WTC11 (cell line): ENCODE measurements around the gene APMAP. TPM values are rescaled to one million over a fixed set of nuclear protein-coding genes. Genes with fewer than 3 reads are reported as not detected.

Experiments
- ATAC-seq: fragments of 200-7000 bp; cut with Tn5 transposase; 2 replicates; pipeline ENCODE4 v1.10.0; 2021; ENCODE audit warnings: mild to moderate bottlenecking, moderate library complexity
- CTCF ChIA-PET: fragments of 300-600 bp; sonication (Branson Sonifier 250); formaldehyde crosslinking; loops from one replicate; lab custom pipeline; 2021; ENCODE audit warnings: antibody characterized with exemption; lab: Charles Lee
- POLR2A ChIA-PET: fragments of 350-600 bp; sonication (Branson Sonifier 250); formaldehyde crosslinking; loops from one replicate; lab custom pipeline; 2021; ENCODE audit warnings: antibody characterized with exemption; lab: Charles Lee
- DNase-seq: peaks from one replicate; pipeline ENCODE4 v3.0.0; 2021; ENCODE audit warnings: low spot score
- H3K27ac Mint-ChIP-seq: 2 replicates; pipeline ENCODE4 v1.8.0; 2021; ENCODE audit warnings: mixed read lengths
- H3K27me3 Mint-ChIP-seq: 2 replicates; pipeline ENCODE4 v1.8.0; 2021; ENCODE audit warnings: low read depth, mild to moderate bottlenecking, moderate library complexity, mixed read lengths
- H3K36me3 Mint-ChIP-seq: 2 replicates; pipeline ENCODE4 v1.8.0; 2021; ENCODE audit warnings: mixed read lengths
- H3K4me1 Mint-ChIP-seq: 2 replicates; pipeline ENCODE4 v1.8.0; 2022; ENCODE audit warnings: mixed read lengths
- H3K4me3 Mint-ChIP-seq: 2 replicates; pipeline ENCODE4 v1.8.0; 2021; ENCODE audit warnings: mild to moderate bottlenecking, moderate library complexity, mixed read lengths
- H3K9me3 Mint-ChIP-seq: 2 replicates; pipeline ENCODE4 v1.8.0; 2021; ENCODE audit warnings: mixed read lengths
- ATF1 ChIP-seq: sonication (generic); formaldehyde crosslinking; IDR thresholded peaks from 2 replicates; pipeline ENCODE4 v1.8.1; 2023; ENCODE audit warnings: mild to moderate bottlenecking, moderate library complexity, missing genetic modification reagents
- CBFB ChIP-seq: sonication (generic); formaldehyde crosslinking; IDR thresholded peaks from 2 replicates; pipeline ENCODE4 v1.8.1; 2022; ENCODE audit warnings: mild to moderate bottlenecking, low read depth, missing genetic modification reagents
- ETV6 ChIP-seq: sonication (generic); formaldehyde crosslinking; IDR thresholded peaks from 2 replicates; pipeline ENCODE4 v1.8.1; 2022; ENCODE audit warnings: mild to moderate bottlenecking, missing genetic modification reagents
- FOXK1 ChIP-seq: sonication (generic); formaldehyde crosslinking; IDR thresholded peaks from 2 replicates; pipeline ENCODE4 v1.8.0; 2022; ENCODE audit warnings: mild to moderate bottlenecking, moderate library complexity, missing genetic modification reagents
- GRHL2 ChIP-seq: fragments of 250-450 bp; sonication (Bioruptor Pico); IDR thresholded peaks from 2 replicates; pipeline ENCODE4 v1.8.0; 2022; ENCODE audit warnings: mild to moderate bottlenecking, moderate library complexity; ENCODE audit not compliant: insufficient replicate concordance, severe bottlenecking
- JAZF1 ChIP-seq: fragments of 250-450 bp; sonication (Bioruptor Pico); IDR thresholded peaks from 2 replicates; pipeline ENCODE4 v1.9.0; 2021; ENCODE audit warnings: moderate library complexity, mild to moderate bottlenecking, inconsistent platforms
- JUN ChIP-seq: sonication (generic); formaldehyde crosslinking; IDR thresholded peaks from 2 replicates; pipeline ENCODE4 v1.8.0; 2023; ENCODE audit warnings: mild to moderate bottlenecking, missing genetic modification reagents
- NFATC4 ChIP-seq: fragments of 250-450 bp; sonication (Bioruptor Pico); IDR thresholded peaks from 2 replicates; pipeline ENCODE4 v1.9.0; 2021; ENCODE audit warnings: mild to moderate bottlenecking
- RORB ChIP-seq: fragments of 250-450 bp; sonication (Bioruptor Pico); IDR thresholded peaks from 2 replicates; pipeline ENCODE4 v1.9.0; 2021; ENCODE audit warnings: mild to moderate bottlenecking
- SP1 ChIP-seq: sonication (generic); formaldehyde crosslinking; conservative IDR thresholded peaks from 2 replicates; pipeline ENCODE4 v1.8.1; 2022; ENCODE audit warnings: missing genetic modification reagents
- ZBTB21 ChIP-seq: sonication (generic); formaldehyde crosslinking; IDR thresholded peaks from 2 replicates; pipeline ENCODE4 v1.8.1; 2023; ENCODE audit warnings: mild to moderate bottlenecking, missing genetic modification reagents, borderline replicate concordance
- ZNF138 ChIP-seq: sonication (generic); formaldehyde crosslinking; conservative IDR thresholded peaks from 2 replicates; pipeline ENCODE4 v1.8.1; 2022; ENCODE audit warnings: mild to moderate bottlenecking, moderate library complexity, missing genetic modification reagents
- ZNF263 ChIP-seq: sonication (generic); formaldehyde crosslinking; IDR thresholded peaks from 2 replicates; pipeline ENCODE4 v1.8.1; 2022; ENCODE audit warnings: low read depth, mild to moderate bottlenecking, moderate library complexity, missing genetic modification reagents
- total RNA-seq: library from RNA; stranded (reverse); gene quantifications from 3 replicates; pipeline ENCODE4 v1.2.3, GENCODE V29; 2021
- TF ChIP-seq, protein P1 (sequence below): sonication (generic); formaldehyde crosslinking; IDR thresholded peaks from 2 replicates; pipeline ENCODE4 v1.8.0; 2023; ENCODE audit warnings: missing genetic modification reagents, mild to moderate bottlenecking, borderline replicate concordance
- TF ChIP-seq, protein P2 (sequence below): sonication (generic); formaldehyde crosslinking; conservative IDR thresholded peaks from 2 replicates; pipeline ENCODE4 v1.8.1; 2023; ENCODE audit warnings: mild to moderate bottlenecking, low read depth, missing genetic modification reagents, moderate library complexity
- TF ChIP-seq, protein P3 (sequence below): sonication (generic); formaldehyde crosslinking; IDR thresholded peaks from 2 replicates; pipeline ENCODE4 v1.8.1; 2023; ENCODE audit warnings: mild to moderate bottlenecking, missing genetic modification reagents, borderline replicate concordance
- TF ChIP-seq, protein P4 (sequence below): sonication (generic); formaldehyde crosslinking; IDR thresholded peaks from 2 replicates; pipeline ENCODE4 v1.8.1; 2023; ENCODE audit warnings: mild to moderate bottlenecking, missing genetic modification reagents

The APMAP gene
- total RNA-seq, 1 experiment from 2014 or later = 55.3 TPM

DNA sequence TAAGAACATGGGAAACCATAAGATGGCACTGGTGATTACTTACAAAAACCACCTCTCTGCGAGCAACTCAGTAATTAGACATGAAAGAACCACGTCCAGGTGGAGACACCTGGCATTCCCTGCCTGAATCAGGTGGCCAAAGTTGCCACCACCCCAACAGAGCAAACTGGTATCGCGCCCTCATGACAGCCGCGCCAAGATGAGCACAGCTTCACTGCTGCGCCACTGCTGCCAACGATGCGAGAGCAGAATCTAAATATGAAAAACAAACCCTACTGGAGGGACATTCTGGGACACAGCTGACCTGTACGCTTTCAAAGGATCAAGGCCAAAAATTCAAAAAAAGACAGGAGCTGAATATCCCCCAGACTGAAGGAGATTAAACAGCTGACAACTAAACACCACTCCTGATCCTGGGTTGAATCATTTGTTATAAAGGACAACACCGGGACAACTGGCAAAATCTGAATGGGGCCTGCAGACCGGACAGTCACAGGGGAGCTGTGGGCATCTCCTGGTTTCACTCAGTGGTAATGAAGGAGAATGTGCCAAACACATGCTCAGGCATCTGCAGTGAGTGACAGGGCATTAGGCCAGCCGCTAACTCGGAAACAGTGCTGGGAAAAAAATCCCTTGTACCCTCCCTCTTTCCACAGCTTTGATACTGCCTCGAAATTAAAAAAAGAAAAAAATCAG is 26.1 kb downstream of the APMAP start (continued):
- no peak for TF ChIP-seq ETV6 (CRISPR knock-in tag)
- TF ChIP-seq NFATC4 = no peak
- no peak for TF ChIP-seq ZNF263 (CRISPR knock-in tag)
- TF ChIP-seq RORB (CRISPR knock-in tag) = no peak
- TF ChIP-seq, protein P1, sequence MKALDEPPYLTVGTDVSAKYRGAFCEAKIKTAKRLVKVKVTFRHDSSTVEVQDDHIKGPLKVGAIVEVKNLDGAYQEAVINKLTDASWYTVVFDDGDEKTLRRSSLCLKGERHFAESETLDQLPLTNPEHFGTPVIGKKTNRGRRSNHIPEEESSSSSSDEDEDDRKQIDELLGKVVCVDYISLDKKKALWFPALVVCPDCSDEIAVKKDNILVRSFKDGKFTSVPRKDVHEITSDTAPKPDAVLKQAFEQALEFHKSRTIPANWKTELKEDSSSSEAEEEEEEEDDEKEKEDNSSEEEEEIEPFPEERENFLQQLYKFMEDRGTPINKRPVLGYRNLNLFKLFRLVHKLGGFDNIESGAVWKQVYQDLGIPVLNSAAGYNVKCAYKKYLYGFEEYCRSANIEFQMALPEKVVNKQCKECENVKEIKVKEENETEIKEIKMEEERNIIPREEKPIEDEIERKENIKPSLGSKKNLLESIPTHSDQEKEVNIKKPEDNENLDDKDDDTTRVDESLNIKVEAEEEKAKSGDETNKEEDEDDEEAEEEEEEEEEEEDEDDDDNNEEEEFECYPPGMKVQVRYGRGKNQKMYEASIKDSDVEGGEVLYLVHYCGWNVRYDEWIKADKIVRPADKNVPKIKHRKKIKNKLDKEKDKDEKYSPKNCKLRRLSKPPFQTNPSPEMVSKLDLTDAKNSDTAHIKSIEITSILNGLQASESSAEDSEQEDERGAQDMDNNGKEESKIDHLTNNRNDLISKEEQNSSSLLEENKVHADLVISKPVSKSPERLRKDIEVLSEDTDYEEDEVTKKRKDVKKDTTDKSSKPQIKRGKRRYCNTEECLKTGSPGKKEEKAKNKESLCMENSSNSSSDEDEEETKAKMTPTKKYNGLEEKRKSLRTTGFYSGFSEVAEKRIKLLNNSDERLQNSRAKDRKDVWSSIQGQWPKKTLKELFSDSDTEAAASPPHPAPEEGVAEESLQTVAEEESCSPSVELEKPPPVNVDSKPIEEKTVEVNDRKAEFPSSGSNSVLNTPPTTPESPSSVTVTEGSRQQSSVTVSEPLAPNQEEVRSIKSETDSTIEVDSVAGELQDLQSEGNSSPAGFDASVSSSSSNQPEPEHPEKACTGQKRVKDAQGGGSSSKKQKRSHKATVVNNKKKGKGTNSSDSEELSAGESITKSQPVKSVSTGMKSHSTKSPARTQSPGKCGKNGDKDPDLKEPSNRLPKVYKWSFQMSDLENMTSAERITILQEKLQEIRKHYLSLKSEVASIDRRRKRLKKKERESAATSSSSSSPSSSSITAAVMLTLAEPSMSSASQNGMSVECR (CRISPR knock-in tag) = no peak
- TF ChIP-seq FOXK1 (CRISPR knock-in tag) = no peak
- TF ChIP-seq, protein P2, sequence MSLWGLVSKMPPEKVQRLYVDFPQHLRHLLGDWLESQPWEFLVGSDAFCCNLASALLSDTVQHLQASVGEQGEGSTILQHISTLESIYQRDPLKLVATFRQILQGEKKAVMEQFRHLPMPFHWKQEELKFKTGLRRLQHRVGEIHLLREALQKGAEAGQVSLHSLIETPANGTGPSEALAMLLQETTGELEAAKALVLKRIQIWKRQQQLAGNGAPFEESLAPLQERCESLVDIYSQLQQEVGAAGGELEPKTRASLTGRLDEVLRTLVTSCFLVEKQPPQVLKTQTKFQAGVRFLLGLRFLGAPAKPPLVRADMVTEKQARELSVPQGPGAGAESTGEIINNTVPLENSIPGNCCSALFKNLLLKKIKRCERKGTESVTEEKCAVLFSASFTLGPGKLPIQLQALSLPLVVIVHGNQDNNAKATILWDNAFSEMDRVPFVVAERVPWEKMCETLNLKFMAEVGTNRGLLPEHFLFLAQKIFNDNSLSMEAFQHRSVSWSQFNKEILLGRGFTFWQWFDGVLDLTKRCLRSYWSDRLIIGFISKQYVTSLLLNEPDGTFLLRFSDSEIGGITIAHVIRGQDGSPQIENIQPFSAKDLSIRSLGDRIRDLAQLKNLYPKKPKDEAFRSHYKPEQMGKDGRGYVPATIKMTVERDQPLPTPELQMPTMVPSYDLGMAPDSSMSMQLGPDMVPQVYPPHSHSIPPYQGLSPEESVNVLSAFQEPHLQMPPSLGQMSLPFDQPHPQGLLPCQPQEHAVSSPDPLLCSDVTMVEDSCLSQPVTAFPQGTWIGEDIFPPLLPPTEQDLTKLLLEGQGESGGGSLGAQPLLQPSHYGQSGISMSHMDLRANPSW = no peak
- no peak for TF ChIP-seq GRHL2
- TF ChIP-seq, protein P3, sequence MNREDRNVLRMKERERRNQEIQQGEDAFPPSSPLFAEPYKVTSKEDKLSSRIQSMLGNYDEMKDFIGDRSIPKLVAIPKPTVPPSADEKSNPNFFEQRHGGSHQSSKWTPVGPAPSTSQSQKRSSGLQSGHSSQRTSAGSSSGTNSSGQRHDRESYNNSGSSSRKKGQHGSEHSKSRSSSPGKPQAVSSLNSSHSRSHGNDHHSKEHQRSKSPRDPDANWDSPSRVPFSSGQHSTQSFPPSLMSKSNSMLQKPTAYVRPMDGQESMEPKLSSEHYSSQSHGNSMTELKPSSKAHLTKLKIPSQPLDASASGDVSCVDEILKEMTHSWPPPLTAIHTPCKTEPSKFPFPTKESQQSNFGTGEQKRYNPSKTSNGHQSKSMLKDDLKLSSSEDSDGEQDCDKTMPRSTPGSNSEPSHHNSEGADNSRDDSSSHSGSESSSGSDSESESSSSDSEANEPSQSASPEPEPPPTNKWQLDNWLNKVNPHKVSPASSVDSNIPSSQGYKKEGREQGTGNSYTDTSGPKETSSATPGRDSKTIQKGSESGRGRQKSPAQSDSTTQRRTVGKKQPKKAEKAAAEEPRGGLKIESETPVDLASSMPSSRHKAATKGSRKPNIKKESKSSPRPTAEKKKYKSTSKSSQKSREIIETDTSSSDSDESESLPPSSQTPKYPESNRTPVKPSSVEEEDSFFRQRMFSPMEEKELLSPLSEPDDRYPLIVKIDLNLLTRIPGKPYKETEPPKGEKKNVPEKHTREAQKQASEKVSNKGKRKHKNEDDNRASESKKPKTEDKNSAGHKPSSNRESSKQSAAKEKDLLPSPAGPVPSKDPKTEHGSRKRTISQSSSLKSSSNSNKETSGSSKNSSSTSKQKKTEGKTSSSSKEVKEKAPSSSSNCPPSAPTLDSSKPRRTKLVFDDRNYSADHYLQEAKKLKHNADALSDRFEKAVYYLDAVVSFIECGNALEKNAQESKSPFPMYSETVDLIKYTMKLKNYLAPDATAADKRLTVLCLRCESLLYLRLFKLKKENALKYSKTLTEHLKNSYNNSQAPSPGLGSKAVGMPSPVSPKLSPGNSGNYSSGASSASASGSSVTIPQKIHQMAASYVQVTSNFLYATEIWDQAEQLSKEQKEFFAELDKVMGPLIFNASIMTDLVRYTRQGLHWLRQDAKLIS (CRISPR knock-in tag) = no peak
- no peak for TF ChIP-seq SP1 (CRISPR knock-in tag)

DNA sequence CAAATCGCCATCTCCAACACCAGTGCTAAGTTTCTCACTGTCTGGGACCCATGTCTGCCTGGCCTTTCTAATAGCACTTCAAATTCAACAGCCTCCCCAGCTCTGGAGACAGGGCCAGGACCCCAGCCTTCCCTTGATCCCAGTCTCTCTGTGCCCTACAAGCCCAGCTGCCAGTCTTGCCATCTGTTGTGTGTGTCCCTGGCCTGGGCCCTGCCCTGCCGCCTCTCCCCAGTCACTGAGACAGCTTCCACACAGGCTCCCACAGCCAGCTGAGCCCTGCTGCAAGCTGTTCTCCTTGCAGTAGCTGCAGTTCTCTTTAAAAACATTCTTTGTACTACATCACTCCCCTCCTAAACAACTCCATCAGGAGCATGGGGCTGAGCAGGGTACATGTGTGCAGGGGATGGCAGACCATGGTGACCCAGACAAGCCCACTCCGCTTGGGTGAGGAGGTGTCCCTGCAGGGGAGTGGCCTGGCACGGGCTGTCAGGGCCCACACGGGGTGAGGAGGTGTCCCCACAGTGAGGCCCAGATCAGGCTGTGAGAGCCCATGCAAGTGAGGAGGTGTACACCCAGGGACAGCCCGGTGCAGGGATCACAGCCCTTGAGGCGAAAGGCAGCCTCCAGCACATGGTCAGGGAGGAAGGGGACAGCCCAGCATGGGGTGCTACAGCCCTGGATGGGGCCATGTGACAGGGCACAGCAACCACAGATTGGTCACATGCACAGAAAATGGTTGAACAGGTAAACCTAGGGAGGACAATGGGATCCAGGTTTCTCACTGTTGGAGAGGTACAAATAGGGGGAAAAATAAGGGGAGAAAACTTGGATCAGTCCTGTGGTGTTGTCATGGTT is 27.3 kb downstream of the APMAP start:
- Mint-ChIP-seq H3K4me1 (no peaks in the 10 kb centered on the region), H3K36me3 (peaks cover 48% of the 10 kb centered on the region), H3K4me3 (no peak overlapping the region), H3K27me3 (no peaks in the 10 kb centered on the region), H3K9me3 (no peaks in the 10 kb centered on the region), H3K27ac (no peak overlapping the region; the same call in 1 of the 2 replicates)
- ChIA-PET CTCF (no interaction called here), POLR2A (no interaction called here)
- ATAC-seq = no peak
- no peak for DNase-seq
- TF ChIP-seq RORB (CRISPR knock-in tag) (no peak), JUN (CRISPR knock-in tag) (no peak), JAZF1 (CRISPR knock-in tag) (no peak), ZNF138 (CRISPR knock-in tag) (no peak), FOXK1 (CRISPR knock-in tag) (no peak), ZBTB21 (CRISPR knock-in tag) (no peak), ATF1 (CRISPR knock-in tag) (no peak), CBFB (CRISPR knock-in tag) (no peak), SP1 (CRISPR knock-in tag) (no peak), GRHL2 (no peak)
- TF ChIP-seq, protein P2 = no peak
- TF ChIP-seq, protein P4, sequence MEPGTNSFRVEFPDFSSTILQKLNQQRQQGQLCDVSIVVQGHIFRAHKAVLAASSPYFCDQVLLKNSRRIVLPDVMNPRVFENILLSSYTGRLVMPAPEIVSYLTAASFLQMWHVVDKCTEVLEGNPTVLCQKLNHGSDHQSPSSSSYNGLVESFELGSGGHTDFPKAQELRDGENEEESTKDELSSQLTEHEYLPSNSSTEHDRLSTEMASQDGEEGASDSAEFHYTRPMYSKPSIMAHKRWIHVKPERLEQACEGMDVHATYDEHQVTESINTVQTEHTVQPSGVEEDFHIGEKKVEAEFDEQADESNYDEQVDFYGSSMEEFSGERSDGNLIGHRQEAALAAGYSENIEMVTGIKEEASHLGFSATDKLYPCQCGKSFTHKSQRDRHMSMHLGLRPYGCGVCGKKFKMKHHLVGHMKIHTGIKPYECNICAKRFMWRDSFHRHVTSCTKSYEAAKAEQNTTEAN (CRISPR knock-in tag) = no peak
